Neural crest cell (in vitro differentiated cells): ENCODE data around the gene SLC9A7. TPM values are rescaled to one million over a fixed set of nuclear protein-coding genes. Genes with fewer than 3 reads are reported as not detected.

Experiments used
- DNase-seq: peaks from one replicate; pipeline ENCODE4 v3.0.0; 2021; ENCODE audit warnings: low read depth, mixed read lengths, low spot score
- H3K27ac Mint-ChIP-seq: one replicate; pipeline ENCODE4 v1.8.0; 2021; ENCODE audit warnings: mild to moderate bottlenecking, mixed read lengths; ENCODE audit not compliant: unreplicated experiment
- H3K27me3 Mint-ChIP-seq: 2 replicates; pipeline ENCODE4 v1.8.0; 2021; ENCODE audit warnings: low read depth, mild to moderate bottlenecking, mixed read lengths
- H3K36me3 Mint-ChIP-seq: 2 replicates; pipeline ENCODE4 v1.8.0; 2021; ENCODE audit warnings: low read depth, mild to moderate bottlenecking, mixed read lengths
- H3K4me1 Mint-ChIP-seq: 2 replicates; pipeline ENCODE4 v1.8.0; 2021; ENCODE audit warnings: mixed read lengths
- H3K4me3 Mint-ChIP-seq: one replicate; pipeline ENCODE4 v1.8.0; 2021; ENCODE audit warnings: mild to moderate bottlenecking, mixed read lengths
- H3K9me3 Mint-ChIP-seq: 2 replicates; pipeline ENCODE4 v1.8.0; 2021; ENCODE audit warnings: mixed read lengths
- total RNA-seq: library from RNA; stranded (reverse); gene quantifications from 2 replicates; pipeline ENCODE4 v1.2.1, GENCODE V29; 2021
- TF ChIP-seq, protein P1 (sequence below): fragments of 200-600 bp; sonication (generic); conservative IDR thresholded peaks from 2 replicates; pipeline ENCODE4 v1.5.0; 2021; ENCODE audit warnings: antibody characterized with exemption, mild to moderate bottlenecking

SLC9A7 gene
- total RNA-seq, 1 donor from 2014 or later = 4.3 TPM

GRCh38 chrX:46757593-46757992 is 1.3 kb downstream of the SLC9A7 start:
- DNase-seq = no peak
- Mint-ChIP-seq H3K9me3 (peaks cover 2% of the 10 kb centered on the region), H3K27ac (no peak overlapping the region), H3K36me3 (no peaks in the 10 kb centered on the region), H3K4me1 (no peaks in the 10 kb centered on the region), H3K27me3 (peaks cover 24% of the 10 kb centered on the region), H3K4me3 (peak overlapping the region; percentile 90)
- TF ChIP-seq, protein P1, sequence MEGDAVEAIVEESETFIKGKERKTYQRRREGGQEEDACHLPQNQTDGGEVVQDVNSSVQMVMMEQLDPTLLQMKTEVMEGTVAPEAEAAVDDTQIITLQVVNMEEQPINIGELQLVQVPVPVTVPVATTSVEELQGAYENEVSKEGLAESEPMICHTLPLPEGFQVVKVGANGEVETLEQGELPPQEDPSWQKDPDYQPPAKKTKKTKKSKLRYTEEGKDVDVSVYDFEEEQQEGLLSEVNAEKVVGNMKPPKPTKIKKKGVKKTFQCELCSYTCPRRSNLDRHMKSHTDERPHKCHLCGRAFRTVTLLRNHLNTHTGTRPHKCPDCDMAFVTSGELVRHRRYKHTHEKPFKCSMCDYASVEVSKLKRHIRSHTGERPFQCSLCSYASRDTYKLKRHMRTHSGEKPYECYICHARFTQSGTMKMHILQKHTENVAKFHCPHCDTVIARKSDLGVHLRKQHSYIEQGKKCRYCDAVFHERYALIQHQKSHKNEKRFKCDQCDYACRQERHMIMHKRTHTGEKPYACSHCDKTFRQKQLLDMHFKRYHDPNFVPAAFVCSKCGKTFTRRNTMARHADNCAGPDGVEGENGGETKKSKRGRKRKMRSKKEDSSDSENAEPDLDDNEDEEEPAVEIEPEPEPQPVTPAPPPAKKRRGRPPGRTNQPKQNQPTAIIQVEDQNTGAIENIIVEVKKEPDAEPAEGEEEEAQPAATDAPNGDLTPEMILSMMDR = no peak

DNA sequence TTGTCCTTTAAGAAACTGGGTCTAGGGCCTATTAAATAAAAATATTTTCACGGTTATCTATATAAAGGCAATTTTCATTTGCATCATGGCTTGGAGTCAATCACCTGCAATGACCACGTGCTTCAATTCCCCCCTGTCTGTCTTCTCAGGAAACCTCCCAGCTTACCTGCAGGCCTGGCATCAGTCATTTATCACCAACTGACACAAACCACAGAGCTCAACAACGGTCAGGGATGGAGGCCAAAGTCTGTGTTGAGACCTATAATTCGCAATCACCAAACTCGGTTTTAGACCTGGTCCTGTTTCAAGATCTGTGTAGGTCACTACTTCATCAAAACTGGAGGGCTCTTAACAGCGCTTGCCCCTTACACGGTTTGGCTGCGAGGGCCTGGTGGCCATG is 1.9 kb downstream of the SLC9A7 start:
- H3K27ac Mint-ChIP-seq = no peak overlapping the region
- no peaks in the 10 kb centered on the region for H3K36me3 Mint-ChIP-seq
- no peaks in the 10 kb centered on the region for H3K4me1 Mint-ChIP-seq
- peak overlapping the region; percentile 90 for H3K4me3 Mint-ChIP-seq
- no peak for DNase-seq
- H3K27me3 Mint-ChIP-seq = peaks cover 24% of the 10 kb centered on the region
- TF ChIP-seq, protein P1 = no peak
- H3K9me3 Mint-ChIP-seq = peaks cover 2% of the 10 kb centered on the region

DNA sequence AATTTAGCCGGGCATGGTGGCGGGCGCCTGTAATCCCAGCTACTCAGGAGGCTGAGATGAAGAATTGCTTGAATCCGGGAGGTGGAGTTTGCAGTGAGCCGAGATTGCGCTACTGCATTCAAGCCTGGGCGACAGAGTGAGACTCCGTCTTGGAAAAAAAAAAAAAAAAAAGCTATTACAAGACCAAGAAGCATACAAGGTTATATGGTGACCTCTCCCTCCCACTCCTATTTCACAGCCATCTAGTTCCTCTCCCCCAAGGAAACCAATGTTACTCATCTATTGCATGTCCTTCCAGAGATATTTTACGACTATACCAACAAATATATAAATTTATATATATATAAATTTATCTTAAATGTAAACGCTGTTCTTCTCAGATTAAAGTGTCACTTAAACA is 3.2 kb downstream of the SLC9A7 start:
- no peak for DNase-seq
- Mint-ChIP-seq H3K9me3 (no peaks in the 10 kb centered on the region), H3K4me3 (no peak overlapping the region), H3K27ac (no peak overlapping the region), H3K36me3 (no peaks in the 10 kb centered on the region), H3K4me1 (no peaks in the 10 kb centered on the region), H3K27me3 (peaks cover 15% of the 10 kb centered on the region)
- TF ChIP-seq, protein P1 = no peak

GRCh38 chrX:46754586-46755061 is 4.3 kb downstream of the SLC9A7 start:
- Mint-ChIP-seq H3K36me3 (no peaks in the 10 kb centered on the region), H3K27me3 (peaks cover 11% of the 10 kb centered on the region), H3K27ac (no peak overlapping the region), H3K4me3 (no peak overlapping the region), H3K9me3 (no peaks in the 10 kb centered on the region), H3K4me1 (no peaks in the 10 kb centered on the region)
- TF ChIP-seq, protein P1 = no peak
- DNase-seq = no peak

- Mint-ChIP-seq H3K4me1 (no peaks in the 10 kb centered on the region), H3K9me3 (no peaks in the 10 kb centered on the region), H3K27ac (no peak overlapping the region), H3K4me3 (no peak overlapping the region), H3K36me3 (no peaks in the 10 kb centered on the region), H3K27me3 (peaks cover 7% of the 10 kb centered on the region)
- no peak for DNase-seq
- TF ChIP-seq, protein P1 = no peak
These were observed 4.9 kb downstream of the SLC9A7 start for GRCh38 chrX:46754036-46754435.

DNA sequence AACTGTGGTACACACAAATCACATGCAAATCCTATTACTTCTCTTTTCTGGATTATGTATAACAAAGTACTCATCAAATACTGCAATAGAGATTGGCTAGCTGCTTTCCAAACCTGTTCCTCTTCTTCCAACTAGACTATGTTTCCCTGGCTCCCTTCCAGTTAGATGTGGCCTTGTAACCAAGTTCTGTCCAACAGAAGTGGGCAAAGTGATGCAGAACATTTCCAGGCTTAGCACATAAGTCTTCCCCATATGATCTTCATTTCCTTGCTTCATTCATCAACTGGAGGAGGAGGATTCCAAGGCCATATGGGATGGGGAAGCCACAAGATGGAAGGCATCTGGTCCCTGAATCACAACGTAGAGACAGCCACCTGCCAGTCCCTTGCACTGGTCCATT is 8.0 kb downstream of the SLC9A7 start:
- no peak for DNase-seq
- H3K9me3 Mint-ChIP-seq = peaks cover 7% of the 10 kb centered on the region

More for the DNA sequence above, 8.0 kb downstream of the SLC9A7 start:
- H3K4me1 Mint-ChIP-seq = no peaks in the 10 kb centered on the region
- no peak overlapping the region for H3K4me3 Mint-ChIP-seq
- TF ChIP-seq, protein P1 = no peak
- no peak overlapping the region for H3K27ac Mint-ChIP-seq
- H3K27me3 Mint-ChIP-seq = no peaks in the 10 kb centered on the region
- H3K36me3 Mint-ChIP-seq = peaks cover 2% of the 10 kb centered on the region
